PC-3 (cell line): Measurements from ENCODE around the gene BOLA3.

Experiments used
- CTCF ChIP-seq: fragments of 300-600 bp; sonication (generic); conservative IDR thresholded peaks from 2 replicates; pipeline ENCODE4 v1.5.1; 2017; ENCODE audit warnings: antibody characterized with exemption, low read depth, mild to moderate bottlenecking, low read length
- EZH2phosphoT487 ChIP-seq: fragments of 300-600 bp; sonication (generic); IDR thresholded peaks from 2 replicates; pipeline ENCODE4 v1.6.1; 2018; ENCODE audit warnings: mild to moderate bottlenecking, antibody characterized with exemption, low read length, borderline replicate concordance

GRCh38 chr2:74111380-74111779, 36.3 kb downstream of the BOLA3 start:
- no peak for TF ChIP-seq CTCF
- TF ChIP-seq EZH2phosphoT487 = no peak
